Spinal cord (tissue), 10 donors: ENCODE results near the gene ACTN4. TPM values are rescaled to one million over a fixed set of nuclear protein-coding genes. Genes with fewer than 3 reads are reported as not detected.
"Not testable (repeated sequence)": the region's sequence is repeated elsewhere in the genome, so short reads cannot be mapped to it uniquely, and the experiment has no call there.

Source experiments
- DNase-seq, 6 donors: peaks; one replicate each; pipeline versions ENCODE4 v3.0.0 to v3.0.0-alpha.2; 2013 to 2015; ENCODE audit warnings: low spot score in 6 of 6, low read depth in 4 of 6
- H3K27ac ChIP-seq: one replicate; pipeline ENCODE4 v1.5.1; 2013; ENCODE audit warnings: low read depth, low read length, control low read depth
- H3K27me3 ChIP-seq: one replicate; pipeline ENCODE4 v1.6.1; 2013; ENCODE audit warnings: low read length; ENCODE audit not compliant: control insufficient read depth, insufficient read depth
- H3K36me3 ChIP-seq: one replicate; pipeline ENCODE4 v1.6.1; 2013; ENCODE audit warnings: low read length; ENCODE audit not compliant: control insufficient read depth, insufficient read depth
- H3K4me1 ChIP-seq: one replicate; pipeline ENCODE4 v1.6.1; 2013; ENCODE audit warnings: low read length; ENCODE audit not compliant: control insufficient read depth, insufficient read depth
- H3K4me3 ChIP-seq: one replicate; pipeline ENCODE4 v1.5.1; 2013; ENCODE audit warnings: low read depth, low read length, control low read depth
- H3K9me3 ChIP-seq: one replicate; pipeline ENCODE4 v1.6.1; 2013; ENCODE audit warnings: low read length; ENCODE audit not compliant: control insufficient read depth, insufficient read depth
- WGBS: methylation state at CpG from one replicate; pipeline ENCODE4 v1.1.5; 2013; ENCODE audit warnings: missing lambda C conversion rate; ENCODE audit not compliant: insufficient coverage; 5-methylcytosine and 5-hydroxymethylcytosine counted together
- polyA plus RNA-seq, 2 donors: library from polyadenylated mRNA; unstranded; fragments of 120-200 nt; gene quantifications; one replicate each; pipeline ENCODE4 v1.2.1, GENCODE V29; 2013; ENCODE audit not compliant: insufficient read length in 2 of 2
- total RNA-seq, 2 donors: library from RNA; depleted of rRNA in 1 of 2; stranded (reverse); fragments of 120-200 nt in 1 of 2; fragments of >200 nt in 1 of 2; gene quantifications; one replicate each; pipeline versions ENCODE4 v1.2.3 to v1.2.4, GENCODE V29; 2013 to 2014
- donor health status: healthy.

The ACTN4 gene
- total and polyA plus RNA-seq, 4 donors = 103 to 297 (median 217) TPM

DNA sequence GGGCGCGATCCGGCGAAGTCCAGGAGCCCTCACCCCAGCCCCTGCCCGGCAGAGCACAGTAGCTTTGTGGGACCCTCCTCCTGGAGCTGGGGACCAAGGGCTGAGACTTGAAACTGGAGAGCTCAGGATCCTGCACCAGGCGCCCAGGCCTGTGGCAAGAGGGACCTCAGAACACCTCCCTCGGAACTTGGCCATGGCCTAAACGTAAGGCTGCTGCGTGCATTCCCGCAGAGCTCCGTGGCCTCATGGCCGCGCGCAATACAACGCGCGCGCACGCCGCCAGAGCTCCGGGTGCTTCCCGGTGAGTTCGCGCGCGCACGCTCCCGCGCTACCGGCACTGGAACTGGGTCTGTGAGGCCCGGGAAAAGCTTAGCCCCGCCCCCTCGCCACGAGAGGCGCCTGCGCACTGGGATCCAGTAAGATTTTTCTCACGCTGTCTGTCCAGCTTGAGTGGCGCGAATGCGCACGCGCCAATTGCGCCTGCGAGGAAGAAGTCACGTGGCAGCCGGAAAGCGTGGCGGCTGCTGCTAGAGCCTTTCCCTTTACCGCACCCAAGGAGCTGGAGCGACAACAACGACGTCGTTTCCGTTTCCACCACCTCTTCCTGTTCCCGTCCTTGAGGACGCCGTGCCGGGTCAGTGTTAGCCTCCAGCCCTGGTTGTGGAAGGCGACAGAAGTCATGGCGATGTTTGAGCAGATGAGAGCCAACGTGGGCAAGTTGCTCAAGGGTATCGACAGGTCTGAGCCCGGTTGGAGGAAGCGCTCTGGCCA lies 28.7 kb upstream of the ACTN4 start, which contains the start of gene EIF3K:
Gene EIF3K, plus strand, starts transcription at position 599 of the 771 bp plus-strand sequence. Its CDS starts 81 bp downstream, at position 680.
- DNase-seq = peak; percentile 99 to 100 (median 100)
- no peaks in the 10 kb centered on the region for H3K9me3 ChIP-seq
- H3K27me3 ChIP-seq = no peaks in the 10 kb centered on the region
- peak within 1 kb of the TSS; percentile 99 for H3K4me3 ChIP-seq
- peaks cover 24% of the 10 kb centered on the region for H3K4me1 ChIP-seq
- peak within 1 kb of the TSS; percentile 86 for H3K27ac ChIP-seq
- H3K36me3 ChIP-seq = peaks cover 25% of the 10 kb centered on the region
- under 1% methylated on average over 57 of the region's 64 CpGs for WGBS

DNA sequence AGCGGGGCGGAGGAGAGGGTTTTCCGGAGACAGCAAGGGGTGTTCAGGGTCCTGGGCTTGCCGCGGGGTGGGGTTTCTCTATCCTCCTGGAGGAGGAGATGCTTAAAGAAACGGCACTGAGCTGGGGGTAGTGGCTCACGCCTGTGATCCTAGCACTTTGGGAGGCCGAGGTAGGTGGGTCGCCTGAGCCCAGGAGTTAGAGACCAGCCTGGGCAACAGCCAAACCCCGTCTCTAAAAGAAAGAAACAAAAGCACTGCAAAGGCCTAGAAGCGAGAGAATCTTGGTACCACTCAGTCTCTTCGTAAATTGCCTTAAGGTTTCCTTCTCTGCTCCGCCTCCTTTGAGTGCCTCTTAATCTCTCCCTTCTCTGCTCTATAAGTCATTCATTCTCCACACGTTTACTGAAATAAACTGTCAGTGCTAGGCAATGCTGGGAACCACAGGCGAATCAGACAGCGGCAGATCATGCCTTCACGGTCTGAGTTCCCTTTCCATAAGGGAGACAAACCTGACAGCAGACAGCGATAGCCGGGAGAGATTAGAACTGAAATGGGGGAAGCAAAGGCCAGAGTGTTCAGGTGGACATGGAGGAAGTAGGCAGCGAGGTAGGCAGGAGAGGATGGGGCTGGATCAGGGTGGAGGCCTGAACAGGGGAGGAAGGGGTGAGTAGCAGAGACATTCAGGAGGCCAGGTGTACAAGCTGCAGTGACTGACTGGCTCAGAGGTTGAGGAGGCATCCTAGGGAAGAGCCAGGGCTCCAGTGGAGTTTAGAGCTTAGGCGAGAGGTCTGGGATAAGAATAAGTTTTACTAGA lies 27.9 kb upstream of the ACTN4 start:
- 22% methylated on average over 20 of the region's 21 CpGs for WGBS
- Histone ChIP-seq H3K9me3 (no peaks in the 10 kb centered on the region), H3K4me1 (peaks cover 24% of the 10 kb centered on the region), H3K27ac (peak overlapping the region; percentile 82), H3K4me3 (peak overlapping the region; percentile 99), H3K27me3 (no peaks in the 10 kb centered on the region), H3K36me3 (peaks cover 33% of the 10 kb centered on the region)
- DNase-seq = no peak

DNA sequence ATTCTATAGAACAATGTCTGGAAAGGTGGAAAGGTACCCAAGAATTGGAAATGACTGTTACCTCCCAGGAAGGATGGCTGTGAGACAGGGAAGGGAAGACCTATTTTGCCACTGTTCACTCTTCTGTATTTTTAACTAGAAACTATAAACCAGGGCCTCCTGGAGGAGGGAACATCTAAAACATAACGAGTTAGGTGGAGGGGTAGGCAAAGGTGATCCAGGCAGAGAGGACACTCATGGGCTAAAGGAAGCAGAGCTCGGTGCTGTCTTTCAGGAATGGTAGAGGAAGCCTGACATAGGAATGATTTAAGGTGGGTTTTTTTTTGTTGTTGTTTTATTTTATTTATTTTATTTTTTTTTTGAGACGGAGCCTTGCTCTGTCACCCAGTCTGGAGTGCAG lies 22.6 kb upstream of the ACTN4 start:
- DNase-seq = no peak
- Histone ChIP-seq H3K4me3 (no peak overlapping the region), H3K36me3 (peaks cover 79% of the 10 kb centered on the region), H3K9me3 (no peaks in the 10 kb centered on the region), H3K4me1 (peaks cover 6% of the 10 kb centered on the region), H3K27ac (no peak overlapping the region), H3K27me3 (no peaks in the 10 kb centered on the region)
- 88% methylated on average over 1 of the region's 3 CpGs for WGBS

DNA sequence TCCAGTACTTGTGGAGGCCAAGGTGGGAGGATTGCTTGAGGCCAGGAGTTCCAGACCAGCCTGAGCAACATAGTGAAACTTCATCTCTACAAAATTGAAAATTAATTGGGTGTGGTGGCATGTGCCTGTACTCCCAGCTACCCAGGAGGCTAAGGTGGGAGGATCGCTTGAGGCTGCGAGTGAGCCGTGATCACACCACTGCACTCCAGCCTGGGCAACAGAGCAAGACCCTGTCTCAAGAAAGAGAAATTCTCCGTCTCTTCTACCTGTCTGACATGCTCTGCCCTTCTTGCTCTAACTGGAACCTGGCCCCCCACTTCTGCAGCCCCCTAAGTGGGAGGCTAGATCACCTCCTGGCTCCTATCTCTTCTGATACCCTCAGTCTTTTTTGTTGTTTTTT lies 21.0 kb upstream of the ACTN4 start:
- no peak for DNase-seq
- no peaks in the 10 kb centered on the region for H3K27me3 ChIP-seq
- H3K4me3 ChIP-seq = no peak overlapping the region
- WGBS = 100% methylated on average over 3 of the region's 4 CpGs
- H3K27ac ChIP-seq = no peak overlapping the region
- no peaks in the 10 kb centered on the region for H3K9me3 ChIP-seq
- H3K36me3 ChIP-seq = peaks cover 79% of the 10 kb centered on the region
- H3K4me1 ChIP-seq = no peaks in the 10 kb centered on the region

DNA sequence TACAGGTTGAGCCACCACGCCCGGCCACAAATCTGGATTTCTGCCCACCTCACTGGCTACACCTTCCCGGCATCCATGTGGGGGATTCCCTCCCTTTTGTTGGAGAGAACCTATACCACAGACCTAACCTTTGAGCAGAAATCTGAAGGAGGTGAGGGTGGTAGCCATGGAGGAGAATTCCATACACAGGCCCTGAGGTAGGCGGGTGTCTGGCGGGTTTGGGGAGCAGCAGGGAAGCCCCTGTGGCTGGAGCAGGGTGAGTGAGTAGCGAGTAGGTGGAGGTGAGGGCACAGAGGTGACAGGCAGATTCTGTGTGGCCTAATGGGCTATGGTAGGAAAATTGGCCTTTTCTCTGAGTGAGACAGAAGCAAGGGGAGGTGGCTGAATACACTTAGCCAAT lies 17.9 kb upstream of the ACTN4 start:
- no peaks in the 10 kb centered on the region for H3K27me3 ChIP-seq
- H3K4me3 ChIP-seq = no peak overlapping the region
- H3K36me3 ChIP-seq = peaks cover 80% of the 10 kb centered on the region
- no peak for DNase-seq
- WGBS = 96% methylated on average over 3 of the region's 6 CpGs
- H3K9me3 ChIP-seq = no peaks in the 10 kb centered on the region
- no peaks in the 10 kb centered on the region for H3K4me1 ChIP-seq
- no peak overlapping the region for H3K27ac ChIP-seq

DNA sequence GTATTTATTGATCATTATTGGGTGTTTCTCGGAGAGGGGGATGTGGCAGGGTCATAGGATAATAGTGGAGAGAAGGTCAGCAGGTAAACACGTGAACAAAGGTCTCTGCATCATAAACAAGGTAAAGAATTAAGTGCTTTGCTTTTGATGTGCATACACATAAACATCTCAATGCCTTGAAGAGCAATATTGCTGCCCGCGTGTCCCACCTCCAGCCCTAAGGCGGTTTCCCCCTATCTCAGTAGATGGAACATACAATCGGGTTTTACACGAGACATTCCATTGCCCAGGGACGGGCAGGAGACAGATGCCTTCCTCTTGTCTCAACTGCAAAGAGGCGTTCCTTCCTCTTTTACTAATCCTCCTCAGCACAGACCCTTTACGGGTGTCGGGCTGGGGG lies 16.1 kb upstream of the ACTN4 start:
- not testable (repeated sequence) for H3K4me3 ChIP-seq, H3K4me1 ChIP-seq, DNase-seq, H3K27me3 ChIP-seq, H3K9me3 ChIP-seq, H3K27ac ChIP-seq
- peaks cover 81% of the 10 kb centered on the region for H3K36me3 ChIP-seq
- 70% methylated on average over 6 of the region's 11 CpGs for WGBS

DNA sequence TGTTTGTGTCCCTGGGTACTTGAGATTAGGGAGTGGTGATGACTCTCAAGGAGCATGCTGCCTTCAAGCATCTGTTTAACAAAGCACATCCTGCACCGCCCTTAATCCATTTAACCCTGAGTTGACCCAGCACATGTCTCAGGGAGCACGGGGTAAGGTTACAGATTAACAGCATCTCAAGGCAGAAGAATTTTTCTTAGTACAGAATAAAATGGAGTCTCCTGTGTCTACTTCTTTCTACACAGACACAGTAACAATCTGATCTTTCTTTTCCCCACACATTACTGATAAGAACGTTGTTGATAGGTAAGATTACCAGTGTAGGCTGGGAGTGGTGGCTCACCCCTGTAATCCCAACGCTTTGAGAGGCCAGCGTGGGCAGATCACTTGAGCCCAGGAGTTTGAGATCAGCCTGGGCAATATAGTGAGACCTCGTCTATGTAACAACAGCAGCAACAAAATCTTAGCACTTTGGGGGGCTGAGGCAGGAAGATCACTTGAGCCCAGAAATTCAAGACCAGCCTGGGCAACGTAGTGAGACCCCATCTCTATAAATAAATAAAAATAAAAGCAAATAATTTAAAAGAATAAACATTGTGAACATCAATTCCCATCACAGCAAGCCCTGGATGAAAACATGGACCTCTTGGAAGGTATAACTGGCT lies 15.5 kb upstream of the ACTN4 start:
- DNase-seq, H3K27me3 ChIP-seq, H3K9me3 ChIP-seq, H3K27ac ChIP-seq, H3K4me1 ChIP-seq, H3K4me3 ChIP-seq: not testable (repeated sequence)
- WGBS = no CpG with 5 or more reads among the region's 7 CpGs
- peaks cover 79% of the 10 kb centered on the region for H3K36me3 ChIP-seq

- no peaks in the 10 kb centered on the region for H3K9me3 ChIP-seq
- no peak overlapping the region for H3K4me3 ChIP-seq
- no peak for DNase-seq
- peaks cover 77% of the 10 kb centered on the region for H3K36me3 ChIP-seq
- H3K4me1 ChIP-seq = peaks cover 5% of the 10 kb centered on the region
- no peaks in the 10 kb centered on the region for H3K27me3 ChIP-seq
- WGBS = 91% methylated on average over 14 of the region's 16 CpGs
- H3K27ac ChIP-seq = no peak overlapping the region
These were observed 14.8 kb upstream of the ACTN4 start for GRCh38 chr19:38632476-38633213.
